Bronchial epithelial cell (primary cell): ENCODE measurements around the gene SLC25A47. TPM values are rescaled to one million over a fixed set of nuclear protein-coding genes. Genes with fewer than 3 reads are reported as not detected.

Experiments
- DNase-seq: peaks from one replicate; pipeline ENCODE4 v3.0.0-alpha.2; 2010; ENCODE audit warnings: low read depth
- FAIRE-seq: peaks from 2 replicates; lab custom pipeline; 2011; peaks lifted over from hg19 to GRCh38; lab: Jason Lieb, UNC
- H3K27me3 ChIP-seq: 2 replicates; pipeline ENCODE4 v1.5.1; 2011; ENCODE audit warnings: low read length; ENCODE audit not compliant: control insufficient read depth, insufficient read depth
- H3K36me3 ChIP-seq: 2 replicates; pipeline ENCODE4 v1.5.1; 2011; ENCODE audit warnings: low read length; ENCODE audit not compliant: control insufficient read depth, insufficient read depth
- H3K4me3 ChIP-seq: 2 replicates; pipeline ENCODE4 v1.5.1; 2011; ENCODE audit warnings: mild to moderate bottlenecking, low read depth, low read length, control low read depth
- total RNA-seq: library from RNA; depleted of rRNA; stranded (reverse); fragments of >200 nt; gene quantifications from 2 replicates; pipeline ENCODE4 v1.2.1, GENCODE V29; 2014
- TF ChIP-seq, protein P1 (sequence below): IDR thresholded peaks from 2 replicates; pipeline ENCODE4 v1.5.1; 2011; ENCODE audit warnings: mild to moderate bottlenecking, moderate library complexity, low read length, control low read depth, inconsistent platforms; ENCODE audit not compliant: insufficient read depth, severe bottlenecking

SLC25A47 gene
- total RNA-seq, 1 donor from 2014 or later, result not detected

DNA sequence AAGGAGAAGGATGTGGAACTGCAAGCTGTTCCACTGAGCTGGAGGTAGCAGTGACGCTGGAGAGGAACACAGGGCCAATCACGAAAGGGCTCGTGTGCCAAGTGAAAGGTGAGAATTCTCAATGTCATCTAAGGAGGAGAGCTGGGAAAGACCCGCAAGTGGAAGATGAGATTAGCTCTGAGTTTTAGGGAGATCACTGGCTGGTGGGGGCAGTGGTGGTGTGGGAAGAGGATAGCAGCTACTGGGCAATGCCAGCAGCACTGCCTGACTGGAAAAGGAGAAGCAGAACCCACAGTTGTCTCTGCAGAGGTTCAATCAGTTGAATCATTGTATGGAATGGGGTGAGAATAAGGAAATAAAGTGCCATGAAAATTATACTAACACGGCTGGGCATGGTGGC, 27.8 kb downstream of the SLC25A47 start:
- Histone ChIP-seq H3K4me3 (no peak overlapping the region), H3K36me3 (peaks cover 32% of the 10 kb centered on the region), H3K27me3 (no peaks in the 10 kb centered on the region)
- TF ChIP-seq, protein P1, sequence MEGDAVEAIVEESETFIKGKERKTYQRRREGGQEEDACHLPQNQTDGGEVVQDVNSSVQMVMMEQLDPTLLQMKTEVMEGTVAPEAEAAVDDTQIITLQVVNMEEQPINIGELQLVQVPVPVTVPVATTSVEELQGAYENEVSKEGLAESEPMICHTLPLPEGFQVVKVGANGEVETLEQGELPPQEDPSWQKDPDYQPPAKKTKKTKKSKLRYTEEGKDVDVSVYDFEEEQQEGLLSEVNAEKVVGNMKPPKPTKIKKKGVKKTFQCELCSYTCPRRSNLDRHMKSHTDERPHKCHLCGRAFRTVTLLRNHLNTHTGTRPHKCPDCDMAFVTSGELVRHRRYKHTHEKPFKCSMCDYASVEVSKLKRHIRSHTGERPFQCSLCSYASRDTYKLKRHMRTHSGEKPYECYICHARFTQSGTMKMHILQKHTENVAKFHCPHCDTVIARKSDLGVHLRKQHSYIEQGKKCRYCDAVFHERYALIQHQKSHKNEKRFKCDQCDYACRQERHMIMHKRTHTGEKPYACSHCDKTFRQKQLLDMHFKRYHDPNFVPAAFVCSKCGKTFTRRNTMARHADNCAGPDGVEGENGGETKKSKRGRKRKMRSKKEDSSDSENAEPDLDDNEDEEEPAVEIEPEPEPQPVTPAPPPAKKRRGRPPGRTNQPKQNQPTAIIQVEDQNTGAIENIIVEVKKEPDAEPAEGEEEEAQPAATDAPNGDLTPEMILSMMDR, result no peak
- no peak for DNase-seq
- FAIRE-seq, result peak; percentile 90

DNA sequence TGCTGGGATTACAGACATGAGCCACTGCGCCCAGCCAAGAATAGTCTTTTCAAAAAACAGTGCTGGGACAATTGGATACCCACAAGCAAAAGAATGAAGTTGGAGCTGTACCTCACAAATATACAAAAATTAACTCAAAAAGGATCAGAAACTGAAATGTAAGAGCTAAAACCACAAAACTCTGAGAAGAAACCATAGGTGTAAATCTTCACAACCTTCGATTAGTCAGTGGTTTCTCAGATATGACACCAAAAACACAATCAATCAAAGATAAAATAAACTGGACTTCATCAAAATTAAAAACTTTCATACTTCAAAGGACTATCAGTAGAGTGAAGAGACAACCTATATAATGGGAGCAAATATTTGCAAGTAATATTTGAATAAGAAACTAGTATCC, 35.3 kb downstream of the SLC25A47 start:
- Histone ChIP-seq H3K4me3 (no peak overlapping the region), H3K27me3 (no peaks in the 10 kb centered on the region), H3K36me3 (peaks cover 30% of the 10 kb centered on the region)
- FAIRE-seq (no peak), DNase-seq (no peak)
- TF ChIP-seq, protein P1, result no peak

DNA sequence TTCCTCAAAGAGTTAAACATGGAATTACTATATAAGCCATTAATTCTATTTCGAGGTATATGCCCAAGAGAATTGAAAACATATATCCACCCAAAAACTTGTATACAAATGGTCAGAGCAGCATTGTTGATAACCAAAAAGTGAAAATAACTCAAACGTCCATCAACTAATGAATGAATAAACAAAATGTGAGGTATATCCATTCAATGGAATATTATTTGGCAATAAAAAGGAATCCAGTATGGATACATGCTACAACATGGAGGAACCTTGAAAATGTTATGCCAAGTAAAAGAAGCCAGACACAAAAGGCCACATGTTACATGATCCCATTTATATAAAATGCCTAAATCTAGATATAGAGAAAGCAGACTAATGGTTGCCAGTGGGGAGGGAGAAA, 36.0 kb downstream of the SLC25A47 start:
- Histone ChIP-seq H3K27me3 (no peaks in the 10 kb centered on the region), H3K36me3 (peaks cover 25% of the 10 kb centered on the region), H3K4me3 (no peak overlapping the region)
- TF ChIP-seq, protein P1, result no peak
- FAIRE-seq (no peak), DNase-seq (no peak)

DNA sequence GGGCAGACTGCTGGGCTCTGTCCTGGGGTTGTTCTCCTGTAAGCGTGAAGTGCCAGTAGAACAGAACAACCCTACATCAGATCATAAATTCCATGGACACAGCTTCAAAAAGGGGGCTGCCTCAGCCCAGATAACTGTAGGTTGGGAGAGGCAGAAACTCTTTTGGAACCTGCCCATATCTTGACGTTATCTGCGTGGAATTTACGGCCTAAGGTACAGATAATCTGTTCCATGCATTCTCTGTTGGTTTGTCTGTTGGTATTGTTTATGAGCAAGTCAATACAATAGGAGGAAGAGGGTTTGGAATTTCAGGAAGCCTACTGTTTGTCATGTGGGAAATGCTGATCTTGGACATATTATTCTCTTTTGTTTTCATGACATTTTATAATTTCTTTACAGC, 36.7 kb downstream of the SLC25A47 start:
- no peaks in the 10 kb centered on the region for H3K27me3 ChIP-seq
- FAIRE-seq, result no peak
- peaks cover 19% of the 10 kb centered on the region for H3K36me3 ChIP-seq
- TF ChIP-seq, protein P1, result no peak
- H3K4me3 ChIP-seq, result no peak overlapping the region
- no peak for DNase-seq

DNA sequence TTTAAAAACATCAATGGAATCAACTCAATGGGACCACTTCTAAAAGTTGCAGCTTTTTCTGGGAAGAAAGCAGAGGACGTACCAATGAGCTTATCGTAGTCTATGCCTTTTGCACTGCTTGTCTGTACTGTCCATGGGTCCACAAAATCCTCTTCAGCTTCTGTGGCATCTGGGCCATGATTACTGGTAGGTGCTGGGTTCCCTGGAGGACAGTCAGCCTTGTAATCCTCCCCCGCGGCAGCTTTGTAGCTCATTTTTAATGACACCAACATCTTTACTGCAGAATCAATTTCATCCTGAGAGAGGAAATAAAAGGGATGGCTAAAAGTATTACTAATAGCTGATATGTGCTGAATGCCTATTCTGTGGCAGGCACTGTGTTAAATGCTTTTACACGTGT, 38.5 kb downstream of the SLC25A47 start:
- Histone ChIP-seq H3K4me3 (no peak overlapping the region), H3K27me3 (no peaks in the 10 kb centered on the region), H3K36me3 (peaks cover 23% of the 10 kb centered on the region)
- TF ChIP-seq, protein P1, result no peak
- DNase-seq (no peak), FAIRE-seq (no peak)

DNA sequence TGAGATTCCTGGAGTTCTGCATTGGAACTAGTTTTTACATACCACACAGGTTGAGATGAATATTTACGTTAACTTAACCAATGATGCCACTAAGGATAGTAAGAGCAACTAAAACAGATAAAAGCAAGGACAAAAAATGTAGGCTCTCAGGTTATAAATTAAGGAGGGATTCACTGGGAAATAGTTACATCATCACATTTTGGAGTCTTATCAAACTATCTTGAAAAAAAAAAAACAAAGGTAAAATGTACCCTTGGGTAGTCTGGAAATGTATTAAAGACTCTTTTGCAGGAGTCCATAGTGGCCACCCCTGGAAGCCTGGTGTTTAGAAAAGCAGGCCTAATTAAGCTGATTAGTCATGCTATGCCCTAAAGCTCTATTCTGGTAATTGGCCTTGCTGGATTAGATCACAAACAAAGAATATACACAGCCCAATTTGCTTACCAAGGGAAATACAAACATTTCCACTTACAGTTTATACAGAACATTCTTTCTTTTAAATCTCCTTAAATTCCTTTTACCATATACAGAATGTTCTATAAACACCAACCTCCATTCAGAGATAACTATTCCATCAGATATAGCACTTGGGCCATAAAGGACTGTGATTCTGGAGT, 39.3 kb downstream of the SLC25A47 start:
- FAIRE-seq, result peak; percentile 23
- no peaks in the 10 kb centered on the region for H3K27me3 ChIP-seq
- DNase-seq, result no peak
- TF ChIP-seq, protein P1, result no peak
- no peak overlapping the region for H3K4me3 ChIP-seq
- H3K36me3 ChIP-seq, result peaks cover 24% of the 10 kb centered on the region
